Testis (tissue), 3 donors: ENCODE results near the gene GALNT5. TPM values are rescaled to one million over a fixed set of nuclear protein-coding genes. Genes with fewer than 3 reads are reported as not detected.

ENCODE experiments used
- DNase-seq: peaks from one replicate; pipeline ENCODE4 v3.0.0-alpha.2; 2019
- H3K27ac ChIP-seq, 2 donors: fragments of 200-600 bp; sonication (generic); one replicate each; pipeline ENCODE4 v1.5.1; 2019
- H3K27me3 ChIP-seq: fragments of 200-600 bp; sonication (generic); one replicate; pipeline ENCODE4 v1.5.1; 2019
- H3K36me3 ChIP-seq: fragments of 200-600 bp; sonication (generic); one replicate; pipeline ENCODE4 v1.5.1; 2017; ENCODE audit warnings: low read depth; ENCODE audit errors: missing control alignments
- H3K4me1 ChIP-seq: fragments of 200-600 bp; sonication (generic); one replicate; pipeline ENCODE4 v1.5.1; 2019
- H3K4me3 ChIP-seq, 2 donors: fragments of 200-600 bp; sonication (generic); one replicate each; pipeline ENCODE4 v1.5.1; 2017 to 2019
- H3K9me3 ChIP-seq: fragments of 200-600 bp; sonication (generic); one replicate; pipeline ENCODE4 v1.5.1; 2017
- CTCF ChIP-seq, 3 experiments: fragments of 450-650 bp in 2 of 3; fragments of 200-600 bp in 1 of 3; sonication (generic) in 1 of 3; IDR thresholded peaks; one replicate each; pipeline ENCODE4 v1.5.1; 2016 to 2019; ENCODE audit warnings: antibody characterized with exemption in 3 of 3, mild to moderate bottlenecking in 2 of 3, moderate library complexity in 1 of 3
- POLR2A ChIP-seq: fragments of 450-650 bp; IDR thresholded peaks from one replicate; pipeline ENCODE4 v1.6.1; 2017; ENCODE audit warnings: antibody characterized with exemption, mild to moderate bottlenecking, moderate library complexity
- WGBS, 2 donors: methylation state at CpG; one replicate each; pipeline ENCODE4 v1.1.5; 2018; 5-methylcytosine and 5-hydroxymethylcytosine counted together
- intact Hi-C: fragments of 100-400 bp; cut with DNase I; formaldehyde crosslinking; loops from one replicate; pipeline ENCODE4 v1.15.1; 2023; ENCODE audit warnings: low total_unique reads
- polyA plus RNA-seq: library from polyadenylated mRNA; stranded (reverse); fragments of 350-450 nt; fragmentation: Illumina TruSeq; extraction: RNeasy Lipid Tissue Mini Kit (QIAGEN cat#74804); gene quantifications from one replicate; pipeline ENCODE4 v1.2.3, GENCODE V29; 2014; ENCODE audit warnings: low read depth, low replicate concordance; ENCODE audit not compliant: insufficient read depth
- total RNA-seq, 2 donors: library from RNA; depleted of rRNA; stranded (reverse); fragments of >200 nt; gene quantifications; one replicate each; pipeline ENCODE4 v1.2.3, GENCODE V29; 2016

The GALNT5 gene
- total and polyA plus RNA-seq, 3 donors from 2014 or later = 0.06 to 0.45 (median 0.08) TPM

GRCh38 chr2:157228946-157229345, 28.6 kb upstream of the GALNT5 start:
- Histone ChIP-seq H3K9me3 (no peaks in the 10 kb centered on the region), H3K27me3 (no peaks in the 10 kb centered on the region), H3K27ac (no peak overlapping the region), H3K36me3 (no peaks in the 10 kb centered on the region), H3K4me1 (no peaks in the 10 kb centered on the region), H3K4me3 (no peak overlapping the region)
- no peak for DNase-seq
- TF ChIP-seq POLR2A = no peak
- TF ChIP-seq CTCF (IDR thresholded peaks at IDR 0.05) = no peak
- intact Hi-C loops = no loop called here

DNA sequence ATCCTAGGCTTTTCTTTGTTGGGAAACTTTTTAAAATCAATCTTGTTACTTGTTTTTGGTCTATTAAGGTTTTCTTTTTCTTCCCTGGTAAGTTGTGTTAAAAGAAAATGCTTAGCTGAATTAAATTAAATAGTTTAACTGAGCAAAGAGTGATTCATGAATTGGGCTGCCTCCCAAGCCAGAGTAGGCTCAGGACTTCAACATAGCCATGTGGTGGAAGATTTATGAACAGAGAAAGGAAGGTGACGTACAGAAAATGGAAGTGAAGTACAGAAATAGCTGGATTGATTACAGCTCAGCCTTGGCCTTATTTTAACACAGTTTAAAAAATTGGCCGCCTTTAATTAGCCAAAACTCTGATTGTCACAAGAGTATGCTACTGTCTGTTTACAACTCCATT, 27.9 kb upstream of the GALNT5 start:
- TF ChIP-seq POLR2A (no peak), CTCF (IDR thresholded peaks at IDR 0.05) (no peak)
- DNase-seq = no peak
- no peaks in the 10 kb centered on the region for H3K27me3 ChIP-seq
- H3K9me3 ChIP-seq = no peaks in the 10 kb centered on the region
- no peaks in the 10 kb centered on the region for H3K36me3 ChIP-seq
- intact Hi-C loops = no loop called here
- no peaks in the 10 kb centered on the region for H3K4me1 ChIP-seq
- H3K27ac ChIP-seq = no peak overlapping the region
- no peak overlapping the region for H3K4me3 ChIP-seq
- 74 to 82% methylated on average over 2 of the region's 2 CpGs for WGBS, 2 donors

GRCh38 chr2:157231476-157231875, 26.0 kb upstream of the GALNT5 start:
- H3K4me1 ChIP-seq = no peaks in the 10 kb centered on the region
- no peak for DNase-seq
- TF ChIP-seq CTCF (IDR thresholded peaks at IDR 0.05) = no peak
- no peak for TF ChIP-seq POLR2A
- H3K27me3 ChIP-seq = no peaks in the 10 kb centered on the region
- no peaks in the 10 kb centered on the region for H3K36me3 ChIP-seq
- H3K27ac ChIP-seq = no peak overlapping the region
- no peak overlapping the region for H3K4me3 ChIP-seq
- H3K9me3 ChIP-seq = no peaks in the 10 kb centered on the region
- intact Hi-C loops = no loop called here

DNA sequence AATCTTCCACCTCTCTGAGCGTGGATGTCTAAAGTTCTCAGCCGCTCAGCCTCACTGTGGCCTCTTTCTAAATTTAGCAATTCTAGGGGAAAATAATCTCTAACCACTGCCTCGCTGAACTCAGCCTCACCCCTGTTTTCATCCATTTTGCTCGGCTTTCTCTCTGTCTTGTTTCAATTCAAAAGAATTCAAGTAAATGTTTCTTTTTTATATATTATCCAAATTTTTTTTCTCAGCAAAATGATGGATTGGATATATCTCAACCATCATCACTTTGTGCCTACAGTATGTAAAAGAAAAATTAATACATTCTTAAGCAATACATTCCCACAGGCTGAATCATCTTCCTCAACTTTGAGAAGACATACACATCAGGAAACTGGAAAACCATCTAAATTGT, 24.0 kb upstream of the GALNT5 start:
- no peaks in the 10 kb centered on the region for H3K4me1 ChIP-seq
- no peak overlapping the region for H3K27ac ChIP-seq
- intact Hi-C loops = no loop called here
- H3K36me3 ChIP-seq = no peaks in the 10 kb centered on the region
- H3K9me3 ChIP-seq = no peaks in the 10 kb centered on the region
- WGBS, 2 donors = 93 to 95% methylated on average over 4 of the region's 4 CpGs
- no peak overlapping the region for H3K4me3 ChIP-seq
- no peak for TF ChIP-seq CTCF (IDR thresholded peaks at IDR 0.05)
- TF ChIP-seq POLR2A = no peak
- no peak for DNase-seq
- H3K27me3 ChIP-seq = no peaks in the 10 kb centered on the region

DNA sequence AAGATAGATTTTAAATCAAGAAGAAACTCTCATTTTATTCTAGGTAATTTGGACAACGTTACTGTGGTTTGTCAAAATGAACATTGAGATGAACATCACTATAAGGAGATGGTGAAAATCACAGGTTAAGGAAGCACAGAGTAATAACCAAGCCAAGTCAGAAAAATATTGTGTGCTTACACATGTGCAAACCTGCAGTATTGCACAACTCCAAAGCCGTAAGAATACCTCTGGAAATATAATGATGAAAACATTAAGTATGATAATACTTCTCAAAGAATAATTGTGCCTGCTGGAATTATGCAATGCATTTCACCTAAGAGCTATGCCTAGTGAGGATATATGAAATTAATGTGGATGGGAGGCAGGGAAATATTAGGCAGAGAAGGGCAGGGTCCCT, 21.1 kb upstream of the GALNT5 start:
- no peaks in the 10 kb centered on the region for H3K27me3 ChIP-seq
- no peak overlapping the region for H3K4me3 ChIP-seq
- WGBS, 2 donors = 81 to 89% methylated on average over 2 of the region's 2 CpGs
- intact Hi-C loops = no loop called here
- no peak for TF ChIP-seq CTCF (IDR thresholded peaks at IDR 0.05)
- no peak for TF ChIP-seq POLR2A
- H3K9me3 ChIP-seq = no peaks in the 10 kb centered on the region
- no peaks in the 10 kb centered on the region for H3K4me1 ChIP-seq
- DNase-seq = no peak
- H3K36me3 ChIP-seq = no peaks in the 10 kb centered on the region
- no peak overlapping the region for H3K27ac ChIP-seq
